ENCODE measurements around the gene ASB3.
"Not testable (repeated sequence)": the region's sequence is repeated elsewhere in the genome, so short reads cannot be mapped to it uniquely, and the experiment has no call there.

Gene ASB3

GRCh38 chr2:53668624-53669026, 118.1 kb downstream of the ASB3 start:
- H3K9me2 ChIP-seq (replicated peaks; ENCODE audit: insufficient read depth, low read length), result no peaks in the 10 kb centered on the region
- no peaks in the 10 kb centered on the region for H4K20me1 ChIP-seq (ENCODE audit: insufficient read depth, low read length)
- no peak overlapping the region for H2AFZ ChIP-seq (ENCODE audit: low read length)
- H3K9me3 ChIP-seq (replicated peaks; ENCODE audit: insufficient read depth, low read length), result no peaks in the 10 kb centered on the region
- H3K9ac ChIP-seq (ENCODE audit: low read length), result no peak overlapping the region
- H3K27me3 ChIP-seq (replicated peaks; ENCODE audit: insufficient read depth, low read length), result no peaks in the 10 kb centered on the region
- peaks cover 7% of the 10 kb centered on the region for H3K4me1 ChIP-seq (ENCODE audit: low read length)
- DNase-seq, result no peak
- H3F3A ChIP-seq (ENCODE audit: insufficient read depth, low read length), result no peaks in the 10 kb centered on the region
- no peak overlapping the region for H3K27ac ChIP-seq (ENCODE audit: low read length)
- no peak overlapping the region for H3K4me2 ChIP-seq (ENCODE audit: low read depth, low read length)
- no peaks in the 10 kb centered on the region for H3K79me2 ChIP-seq (ENCODE audit: low read length)
- no peaks in the 10 kb centered on the region for H3K36me3 ChIP-seq (replicated peaks; ENCODE audit: insufficient read depth, low read length)
- H3K4me3 ChIP-seq (ENCODE audit: low read length), result no peak overlapping the region
- TF ChIP-seq EZH2phosphoT487 (IDR thresholded peaks at IDR 0.05; ENCODE audit: low read length) (no peak), EZH2 (optimal IDR thresholded peaks at IDR 0.05; ENCODE audit: low read depth, low read length) (no peak), CTCF (IDR thresholded peaks at IDR 0.05; ENCODE audit: low read length) (no peak)

GRCh38 chr2:53667130-53667529, 119.6 kb downstream of the ASB3 start:
- H3K9me2 ChIP-seq (replicated peaks; ENCODE audit: insufficient read depth, low read length); H3K36me3 ChIP-seq (replicated peaks; ENCODE audit: insufficient read depth, low read length); H3K79me2 ChIP-seq (ENCODE audit: low read length); H3K4me2 ChIP-seq (ENCODE audit: low read depth, low read length); H3F3A ChIP-seq (ENCODE audit: insufficient read depth, low read length); H3K4me3 ChIP-seq (ENCODE audit: low read length); H3K27me3 ChIP-seq (replicated peaks; ENCODE audit: insufficient read depth, low read length); H4K20me1 ChIP-seq (ENCODE audit: insufficient read depth, low read length); H3K4me1 ChIP-seq (ENCODE audit: low read length); H3K9me3 ChIP-seq (replicated peaks; ENCODE audit: insufficient read depth, low read length); DNase-seq; H3K9ac ChIP-seq (ENCODE audit: low read length); H2AFZ ChIP-seq (ENCODE audit: low read length); H3K27ac ChIP-seq (ENCODE audit: low read length): not testable (repeated sequence)

- Histone ChIP-seq H3K27me3 (replicated peaks; ENCODE audit: insufficient read depth, low read length) (no peaks in the 10 kb centered on the region), H3K36me3 (replicated peaks; ENCODE audit: insufficient read depth, low read length) (no peaks in the 10 kb centered on the region), H3K9me2 (replicated peaks; ENCODE audit: insufficient read depth, low read length) (no peaks in the 10 kb centered on the region), H4K20me1 (ENCODE audit: insufficient read depth, low read length) (no peaks in the 10 kb centered on the region), H3K9me3 (replicated peaks; ENCODE audit: insufficient read depth, low read length) (no peaks in the 10 kb centered on the region), H3K79me2 (ENCODE audit: low read length) (no peaks in the 10 kb centered on the region), H3K4me3 (ENCODE audit: low read length) (no peak overlapping the region), H3K4me1 (ENCODE audit: low read length) (no peaks in the 10 kb centered on the region), H3K27ac (ENCODE audit: low read length) (no peak overlapping the region), H3K9ac (ENCODE audit: low read length) (no peak overlapping the region), H3F3A (ENCODE audit: insufficient read depth, low read length) (no peaks in the 10 kb centered on the region), H2AFZ (ENCODE audit: low read length) (no peak overlapping the region), H3K4me2 (ENCODE audit: low read depth, low read length) (no peak overlapping the region)
- DNase-seq, result no peak
- TF ChIP-seq EZH2 (optimal IDR thresholded peaks at IDR 0.05; ENCODE audit: low read depth, low read length) (no peak), CTCF (IDR thresholded peaks at IDR 0.05; ENCODE audit: low read length) (no peak), EZH2phosphoT487 (IDR thresholded peaks at IDR 0.05; ENCODE audit: low read length) (no peak)
These were observed 125.9 kb downstream of the ASB3 start for GRCh38 chr2:53660886-53661285.

- not testable (repeated sequence) for H2AFZ ChIP-seq (ENCODE audit: low read length); H3K27me3 ChIP-seq (replicated peaks; ENCODE audit: insufficient read depth, low read length); H3K27ac ChIP-seq (ENCODE audit: low read length); DNase-seq; H3K4me1 ChIP-seq (ENCODE audit: low read length); H3K79me2 ChIP-seq (ENCODE audit: low read length); H3K36me3 ChIP-seq (replicated peaks; ENCODE audit: insufficient read depth, low read length); H3K4me3 ChIP-seq (ENCODE audit: low read length); H3K4me2 ChIP-seq (ENCODE audit: low read depth, low read length); H3K9me2 ChIP-seq (replicated peaks; ENCODE audit: insufficient read depth, low read length); H4K20me1 ChIP-seq (ENCODE audit: insufficient read depth, low read length); H3K9ac ChIP-seq (ENCODE audit: low read length); H3F3A ChIP-seq (ENCODE audit: insufficient read depth, low read length); H3K9me3 ChIP-seq (replicated peaks; ENCODE audit: insufficient read depth, low read length)
These were observed 128.3 kb downstream of the ASB3 start for GRCh38 chr2:53658474-53658873.

Data from MM.1S (cell line).